ENCODE results near the gene TMEM132D.
A peak's percentile ranks its signal among the peaks of the same experiment; 100 is the strongest.

TMEM132D gene

GRCh38 chr12:129434790-129435189 lies 469.0 kb downstream of the TMEM132D start:
- no peak for TF ChIP-seq CTCF (IDR thresholded peaks at IDR 0.05)
- Mint-ChIP-seq H3K36me3 (ENCODE audit: low read depth) (no peaks in the 10 kb centered on the region), H3K27me3 (ENCODE audit: low read depth, poor library complexity) (peaks cover 15% of the 10 kb centered on the region), H3K4me1 (no peaks in the 10 kb centered on the region), H3K27ac (no peak overlapping the region), H3K9me3 (no peaks in the 10 kb centered on the region), H3K4me3 (no peak overlapping the region)
- DNase-seq = no peak

GRCh38 chr12:129428240-129428936 lies 475.4 kb downstream of the TMEM132D start:
- H3K4me3 Mint-ChIP-seq = no peak overlapping the region
- H3K27ac Mint-ChIP-seq = no peak overlapping the region
- peaks cover 7% of the 10 kb centered on the region for H3K27me3 Mint-ChIP-seq (ENCODE audit: low read depth, poor library complexity)
- no peak for DNase-seq
- TF ChIP-seq CTCF (IDR thresholded peaks at IDR 0.05) = no peak
- H3K36me3 Mint-ChIP-seq (ENCODE audit: low read depth) = no peaks in the 10 kb centered on the region
- H3K9me3 Mint-ChIP-seq = no peaks in the 10 kb centered on the region
- H3K4me1 Mint-ChIP-seq = no peaks in the 10 kb centered on the region

GRCh38 chr12:129423041-129423580 lies 480.7 kb downstream of the TMEM132D start:
- Mint-ChIP-seq H3K4me1 (no peaks in the 10 kb centered on the region), H3K36me3 (ENCODE audit: low read depth) (no peaks in the 10 kb centered on the region), H3K27ac (no peak overlapping the region), H3K4me3 (no peak overlapping the region), H3K27me3 (ENCODE audit: low read depth, poor library complexity) (peaks cover 4% of the 10 kb centered on the region), H3K9me3 (peaks cover 7% of the 10 kb centered on the region)
- DNase-seq = no peak
- TF ChIP-seq CTCF (IDR thresholded peaks at IDR 0.05) = no peak

- Mint-ChIP-seq H3K4me1 (no peaks in the 10 kb centered on the region), H3K4me3 (no peak overlapping the region), H3K27ac (no peak overlapping the region), H3K36me3 (ENCODE audit: low read depth) (no peaks in the 10 kb centered on the region), H3K9me3 (peaks cover 9% of the 10 kb centered on the region), H3K27me3 (ENCODE audit: low read depth, poor library complexity) (peaks cover 9% of the 10 kb centered on the region)
- DNase-seq = no peak
- no peak for TF ChIP-seq CTCF (IDR thresholded peaks at IDR 0.05)
Observed at GRCh38 chr12:129413295-129413694, 490.5 kb downstream of the TMEM132D start.

GRCh38 chr12:129409281-129409680 lies 494.5 kb downstream of the TMEM132D start:
- H3K27me3 Mint-ChIP-seq (ENCODE audit: low read depth, poor library complexity) = peaks cover 8% of the 10 kb centered on the region
- no peak for TF ChIP-seq CTCF (IDR thresholded peaks at IDR 0.05)
- peaks cover 6% of the 10 kb centered on the region for H3K4me1 Mint-ChIP-seq
- H3K36me3 Mint-ChIP-seq (ENCODE audit: low read depth) = no peaks in the 10 kb centered on the region
- H3K9me3 Mint-ChIP-seq = no peaks in the 10 kb centered on the region
- H3K27ac Mint-ChIP-seq = no peak overlapping the region
- no peak for DNase-seq
- no peak overlapping the region for H3K4me3 Mint-ChIP-seq

- H3K27ac Mint-ChIP-seq = no peak overlapping the region
- peak; percentile 25 for DNase-seq
- no peak overlapping the region for H3K4me3 Mint-ChIP-seq
- H3K36me3 Mint-ChIP-seq (ENCODE audit: low read depth) = no peaks in the 10 kb centered on the region
- H3K4me1 Mint-ChIP-seq = peaks cover 6% of the 10 kb centered on the region
- no peak for TF ChIP-seq CTCF (IDR thresholded peaks at IDR 0.05)
- H3K9me3 Mint-ChIP-seq = peaks cover 1% of the 10 kb centered on the region
- H3K27me3 Mint-ChIP-seq (ENCODE audit: low read depth, poor library complexity) = peaks cover 13% of the 10 kb centered on the region
Observed at GRCh38 chr12:129404556-129404955, 499.3 kb downstream of the TMEM132D start.

All from nephron progenitor cell (in vitro differentiated cells).